Measurements from ENCODE around the gene PKN3. TPM values are rescaled to one million over a fixed set of nuclear protein-coding genes. Genes with fewer than 3 reads are reported as not detected.

The PKN3 gene
- total and polyA plus RNA-seq, 9 of the 15 experiments (the other 6 are each of a cell fraction or from before 2014, with no cell fraction given), result 0.82 to 49.2 (median 19.7) TPM

- TF ChIP-seq HNRNPLL (IDR thresholded peaks at IDR 0.05; ENCODE audit: low read depth, low read length, poor library complexity, severe bottlenecking) (peak; percentile 14), E2F3 (CRISPR knock-in tag; IDR thresholded peaks at IDR 0.05) (peak; percentile 71; the same call in 1 of the 2 replicates), SAFB (IDR thresholded peaks at IDR 0.05; ENCODE audit: borderline replicate concordance, low read depth, low read length) (no peak), PCBP2 (IDR thresholded peaks at IDR 0.05; ENCODE audit: low read depth, low read length, poor library complexity, severe bottlenecking) (peak; percentile 16), ZNF395 (CRISPR knock-in tag; IDR thresholded peaks at IDR 0.05) (0 out of 2 replicates have a peak, but pooled peaks have one; percentile 43)
Observed at GRCh38 chr9:128689293-128689774, 13.0 kb upstream of the PKN3 start (continued).

- Histone ChIP-seq H3K36me3 (ENCODE audit: control insufficient read depth, insufficient read depth, low read length) (peaks cover 47% of the 10 kb centered on the region), H2AFZ (ENCODE audit: low read depth, low read length) (peak overlapping the region; percentile 20; the same call in 1 of the 2 replicates), H3K79me2 (ENCODE audit: control insufficient read depth, insufficient read depth, low read length) (peaks cover 58% of the 10 kb centered on the region), H3K9me1 (ENCODE audit: control insufficient read depth, insufficient read depth, low read length) (no peaks in the 10 kb centered on the region), H3K9ac (ENCODE audit: insufficient read depth in 1 of 2, low read depth in 2 of 2, low read length in 2 of 2) (peak overlapping the region; percentile 92 to 94), H3K4me3 (peak overlapping the region; percentile 71), H4K20me1 (replicated peaks; ENCODE audit: control insufficient read depth, insufficient read depth, low read length) (peaks cover 14% of the 10 kb centered on the region), H3K9me3 (replicated peaks; ENCODE audit: control insufficient read depth, insufficient read depth, low read depth, low read length) (no peaks in the 10 kb centered on the region), H3K4me1 (replicated peaks in 1 of 2; ENCODE audit: control insufficient read depth in 2 of 2, insufficient read depth in 2 of 2, low read length in 2 of 2) (peaks cover 19 to 27% of the 10 kb centered on the region in 2 experiments), H3K4me2 (ENCODE audit: insufficient read depth, low read length) (peak overlapping the region; percentile 98), H3K27ac (ENCODE audit: extremely low read depth, low read depth, low read length) (peak overlapping the region; percentile 88), H3K27me3 (ENCODE audit: control insufficient read depth in 2 of 2, insufficient read depth in 2 of 2, low read length in 2 of 2) (no peaks in the 10 kb centered on the region)
- WGBS (ENCODE audit: insufficient coverage, low coverage, missing lambda C conversion rate), result under 1% methylated on average over 63 of the region's 83 CpGs
- ATAC-seq (peak; percentile 2; the same call in 1 of the 3 replicates), FAIRE-seq (no peak), DNase-seq (ENCODE audit: extremely low read depth in 1 of 4, low spot score in 3 of 4) (peak; percentile 85 to 93 (median 90))
- in situ Hi-C loops (cut with MboI) (loop anchor here (10.0 kb wide), 3 partner anchors 445 to 1095 kb away; no protein-coding TSS in a partner anchor), intact Hi-C loops (cut with micrococcal nuclease) (loop anchor here (1.0 to 10.0 kb wide), 4 partner anchors 34 to 985 kb away; partner anchors contain the start of genes CIZ1, DYNC2I2, GOLGA2 and SWI5)
- ChIA-PET CTCF (ENCODE audit: low intra/inter-chr PET ratio) (no interaction called here), POLR2A (interaction anchor here (0.6 to 2.6 kb wide), 6 partner anchors 7 to 1856 kb away, joined by 3 to 10 read pairs (median 4); no protein-coding TSS in a partner anchor)
- no TSS peak for BruUV-seq (replicated peaks)
- TF ChIP-seq ZBTB5 (IDR thresholded peaks at IDR 0.05), result no peak
- peak; percentile 81 for TF ChIP-seq RBM39 (optimal IDR thresholded peaks at IDR 0.05; ENCODE audit: low read depth, low read length)
- TF ChIP-seq LARP7 (IDR thresholded peaks at IDR 0.05), result no peak
- no peak for TF ChIP-seq HOXB6 (CRISPR knock-in tag; IDR thresholded peaks at IDR 0.05; ENCODE audit: borderline replicate concordance)
- no peak for TF ChIP-seq STAT5A (IDR thresholded peaks at IDR 0.05; ENCODE audit: borderline replicate concordance, low read length)
- TF ChIP-seq ZNF263 (CRISPR knock-in tag; IDR thresholded peaks at IDR 0.05; ENCODE audit: borderline replicate concordance), result 0 out of 2 replicates have a peak, but pooled peaks have one; percentile 42
- peak; percentile 66 for TF ChIP-seq CREM (IDR thresholded peaks at IDR 0.05; ENCODE audit: low read depth)
- TF ChIP-seq RB1 (IDR thresholded peaks at IDR 0.05; ENCODE audit: low read depth), result peak; percentile 81
- TF ChIP-seq VEZF1 (CRISPR knock-in tag; IDR thresholded peaks at IDR 0.05), result no peak
- TF ChIP-seq ZEB2 (IDR thresholded peaks at IDR 0.05), result no peak
Observed at GRCh38 chr9:128689820-128690683, 12.3 kb upstream of the PKN3 start.

Measured in K562 (cell line).